Activated naive CD8-positive, alpha-beta T cell treated with anti-CD3 and anti-CD28 coated beads, Interleukin-2, amount 50 U/mL, for 24 hours (primary cell): ENCODE results near the gene SGMS1.
"Not testable (repeated sequence)": the region's sequence is repeated elsewhere in the genome, so short reads cannot be mapped to it uniquely, and the experiment has no call there.

Source experiments
- ATAC-seq: fragments of 150-1000 bp; cut with Tn5 transposase; one replicate; pipeline ENCODE4 v1.10.0; 2021
- DNase-seq: peaks from one replicate; pipeline ENCODE4 v3.0.0; 2021
- H3K27ac Mint-ChIP-seq: one replicate; pipeline ENCODE4 v1.8.0; 2021; ENCODE audit warnings: mild to moderate bottlenecking, mixed read lengths
- H3K27me3 Mint-ChIP-seq: one replicate; pipeline ENCODE4 v1.8.0; 2021; ENCODE audit warnings: mixed read lengths
- H3K36me3 Mint-ChIP-seq: one replicate; pipeline ENCODE4 v1.8.0; 2021; ENCODE audit warnings: low read depth, mixed read lengths
- H3K4me1 Mint-ChIP-seq: one replicate; pipeline ENCODE4 v1.8.0; 2021; ENCODE audit warnings: mixed read lengths
- H3K4me3 Mint-ChIP-seq: one replicate; pipeline ENCODE4 v1.8.0; 2021; ENCODE audit warnings: mild to moderate bottlenecking, moderate library complexity, mixed read lengths
- H3K9me3 Mint-ChIP-seq: one replicate; pipeline ENCODE4 v1.8.0; 2021; ENCODE audit warnings: mixed read lengths

SGMS1 gene

GRCh38 chr10:50623663-50624412 is at the start of gene SGMS1:
Gene SGMS1 (minus strand): TSS chr10:50623956. CDS start chr10:50344114, 279,842 bp downstream.
- Mint-ChIP-seq H3K36me3 (peaks cover 3% of the 10 kb centered on the region), H3K27me3 (no peaks in the 10 kb centered on the region), H3K4me1 (peaks cover 50% of the 10 kb centered on the region), H3K27ac (peak within 1 kb of the TSS; percentile 97), H3K9me3 (no peaks in the 10 kb centered on the region), H3K4me3 (peak within 1 kb of the TSS; percentile 89)
- DNase-seq (peak; percentile 85), ATAC-seq (peak; percentile 51)

- not testable (repeated sequence) for H3K9me3 Mint-ChIP-seq, H3K36me3 Mint-ChIP-seq, H3K4me3 Mint-ChIP-seq, DNase-seq, H3K27me3 Mint-ChIP-seq
- H3K27ac Mint-ChIP-seq = peak overlapping the region; percentile 54
- peaks cover 17% of the 10 kb centered on the region for H3K4me1 Mint-ChIP-seq
- ATAC-seq = peak; percentile 36
Measured at GRCh38 chr10:50672152-50672551, 48.4 kb upstream of the SGMS1 start.

- not testable (repeated sequence) for H3K36me3 Mint-ChIP-seq, ATAC-seq, DNase-seq, H3K4me3 Mint-ChIP-seq, H3K9me3 Mint-ChIP-seq, H3K27me3 Mint-ChIP-seq, H3K27ac Mint-ChIP-seq
- peaks cover 17% of the 10 kb centered on the region for H3K4me1 Mint-ChIP-seq
Measured at GRCh38 chr10:50671645-50672044, 47.9 kb upstream of the SGMS1 start.

- not testable (repeated sequence) for DNase-seq, H3K27ac Mint-ChIP-seq, H3K9me3 Mint-ChIP-seq, H3K27me3 Mint-ChIP-seq, H3K4me3 Mint-ChIP-seq, H3K36me3 Mint-ChIP-seq, ATAC-seq
- H3K4me1 Mint-ChIP-seq = peaks cover 17% of the 10 kb centered on the region
Measured at GRCh38 chr10:50669957-50670356, 46.2 kb upstream of the SGMS1 start.

- H3K4me3 Mint-ChIP-seq, H3K27ac Mint-ChIP-seq, H3K27me3 Mint-ChIP-seq, ATAC-seq, H3K9me3 Mint-ChIP-seq, H3K36me3 Mint-ChIP-seq, DNase-seq: not testable (repeated sequence)
- H3K4me1 Mint-ChIP-seq = peaks cover 15% of the 10 kb centered on the region
Measured at GRCh38 chr10:50667353-50667752, 43.6 kb upstream of the SGMS1 start.

GRCh38 chr10:50662420-50662819 is 38.7 kb upstream of the SGMS1 start:
- not testable (repeated sequence) for H3K9me3 Mint-ChIP-seq, ATAC-seq, H3K36me3 Mint-ChIP-seq, H3K27me3 Mint-ChIP-seq, H3K4me3 Mint-ChIP-seq, DNase-seq, H3K27ac Mint-ChIP-seq
- peaks cover 14% of the 10 kb centered on the region for H3K4me1 Mint-ChIP-seq

GRCh38 chr10:50661563-50661962 is 37.8 kb upstream of the SGMS1 start:
- not testable (repeated sequence) for DNase-seq, H3K27ac Mint-ChIP-seq, ATAC-seq, H3K9me3 Mint-ChIP-seq, H3K4me3 Mint-ChIP-seq, H3K27me3 Mint-ChIP-seq, H3K36me3 Mint-ChIP-seq
- H3K4me1 Mint-ChIP-seq = peaks cover 14% of the 10 kb centered on the region

GRCh38 chr10:50659865-50660730 is 36.3 kb upstream of the SGMS1 start:
- H3K4me1 Mint-ChIP-seq = peaks cover 14% of the 10 kb centered on the region
- ATAC-seq (peak; percentile 96), DNase-seq (peak; percentile 68)
- H3K27me3 Mint-ChIP-seq, H3K9me3 Mint-ChIP-seq, H3K36me3 Mint-ChIP-seq: not testable (repeated sequence)
- H3K27ac Mint-ChIP-seq = peak overlapping the region; percentile 88
- H3K4me3 Mint-ChIP-seq = peak overlapping the region; percentile 88

- H3K9me3 Mint-ChIP-seq, H3K36me3 Mint-ChIP-seq, H3K27me3 Mint-ChIP-seq, DNase-seq: not testable (repeated sequence)
- Mint-ChIP-seq H3K27ac (peak overlapping the region; percentile 88), H3K4me3 (peak overlapping the region; percentile 88), H3K4me1 (peaks cover 14% of the 10 kb centered on the region)
- ATAC-seq = peak; percentile 5
Measured at GRCh38 chr10:50659016-50659864, 35.5 kb upstream of the SGMS1 start.

- H3K4me3 Mint-ChIP-seq = no peak overlapping the region
- DNase-seq = no peak
Measured at GRCh38 chr10:50658165-50658564, 34.4 kb upstream of the SGMS1 start.

GRCh38 chr10:50653758-50654157 is 30.0 kb upstream of the SGMS1 start:
- DNase-seq (no peak), ATAC-seq (no peak)
- H3K27me3 Mint-ChIP-seq = no peaks in the 10 kb centered on the region
- no peak overlapping the region for H3K27ac Mint-ChIP-seq
- no peaks in the 10 kb centered on the region for H3K36me3 Mint-ChIP-seq
- H3K9me3 Mint-ChIP-seq = no peaks in the 10 kb centered on the region
- H3K4me1 Mint-ChIP-seq = peaks cover 19% of the 10 kb centered on the region
- no peak overlapping the region for H3K4me3 Mint-ChIP-seq

More at GRCh38 chr10:50658165-50658564, 34.4 kb upstream of the SGMS1 start:
- no peak overlapping the region for H3K27ac Mint-ChIP-seq
- H3K36me3 Mint-ChIP-seq = no peaks in the 10 kb centered on the region
- no peaks in the 10 kb centered on the region for H3K27me3 Mint-ChIP-seq
- no peaks in the 10 kb centered on the region for H3K9me3 Mint-ChIP-seq
- no peak for ATAC-seq
- H3K4me1 Mint-ChIP-seq = peaks cover 23% of the 10 kb centered on the region

GRCh38 chr10:50653142-50653541 is 29.4 kb upstream of the SGMS1 start:
- DNase-seq = no peak
- peak; percentile 40 for ATAC-seq
- H3K27me3 Mint-ChIP-seq = no peaks in the 10 kb centered on the region
- H3K4me3 Mint-ChIP-seq = no peak overlapping the region
- peaks cover 19% of the 10 kb centered on the region for H3K4me1 Mint-ChIP-seq
- H3K27ac Mint-ChIP-seq = peak overlapping the region; percentile 55
- H3K36me3 Mint-ChIP-seq = no peaks in the 10 kb centered on the region
- H3K9me3 Mint-ChIP-seq = no peaks in the 10 kb centered on the region

GRCh38 chr10:50651808-50652207 is 28.1 kb upstream of the SGMS1 start:
- Mint-ChIP-seq H3K27ac (no peak overlapping the region), H3K4me3 (no peak overlapping the region), H3K27me3 (no peaks in the 10 kb centered on the region), H3K9me3 (no peaks in the 10 kb centered on the region), H3K4me1 (peaks cover 21% of the 10 kb centered on the region), H3K36me3 (no peaks in the 10 kb centered on the region)
- ATAC-seq = no peak
- DNase-seq = no peak

GRCh38 chr10:50650481-50650880 is 26.7 kb upstream of the SGMS1 start:
- H3K27ac Mint-ChIP-seq = no peak overlapping the region
- H3K36me3 Mint-ChIP-seq = no peaks in the 10 kb centered on the region
- H3K27me3 Mint-ChIP-seq = no peaks in the 10 kb centered on the region
- DNase-seq (no peak), ATAC-seq (no peak)
- no peak overlapping the region for H3K4me3 Mint-ChIP-seq
- peaks cover 21% of the 10 kb centered on the region for H3K4me1 Mint-ChIP-seq
- no peaks in the 10 kb centered on the region for H3K9me3 Mint-ChIP-seq
